Liver (tissue), 3 donors: ENCODE data around the gene SPAG16.

Experiments
- ATF3 ChIP-seq: IDR thresholded peaks from 2 replicates; pipeline ENCODE4 v1.6.1; 2016; ENCODE audit warnings: antibody characterized with exemption
- CTCF ChIP-seq: fragments of 150-350 bp; IDR thresholded peaks from 2 replicates; pipeline ENCODE4 v1.5.1; 2017; ENCODE audit warnings: improper control_type of control experiment, low read depth, low read length; ENCODE audit not compliant: missing input control
- EGR1 ChIP-seq, 2 donors: IDR thresholded peaks; 2 replicates each; pipeline ENCODE4 v1.6.1; 2016 to 2018; ENCODE audit warnings: antibody characterized with exemption in 2 of 2, low read depth in 2 of 2
- GABPA ChIP-seq, 2 donors: IDR thresholded peaks in 1 of 2; conservative IDR thresholded peaks in 1 of 2; 2 replicates each; pipeline ENCODE4 v1.6.1; 2016; ENCODE audit warnings: antibody characterized with exemption in 2 of 2, mild to moderate bottlenecking in 1 of 2, moderate library complexity in 1 of 2
- HNF4G ChIP-seq: IDR thresholded peaks from 2 replicates; pipeline ENCODE4 v1.6.1; 2016; ENCODE audit warnings: antibody characterized with exemption
- NR2F2 ChIP-seq: IDR thresholded peaks from 2 replicates; pipeline ENCODE4 v1.6.1; 2016; ENCODE audit warnings: antibody characterized with exemption
- RAD21 ChIP-seq, 2 donors: IDR thresholded peaks; 2 replicates each; pipeline ENCODE4 v1.6.1; 2016; ENCODE audit warnings: antibody characterized with exemption in 2 of 2, mild to moderate bottlenecking in 2 of 2
- REST ChIP-seq: IDR thresholded peaks from 2 replicates; pipeline ENCODE4 v1.6.1; 2016; ENCODE audit warnings: antibody characterized with exemption, mild to moderate bottlenecking
- SP1 ChIP-seq: IDR thresholded peaks from 2 replicates; pipeline ENCODE4 v1.6.1; 2018; ENCODE audit warnings: antibody characterized with exemption, mild to moderate bottlenecking
- TAF1 ChIP-seq: conservative IDR thresholded peaks from 2 replicates; pipeline ENCODE4 v1.6.1; 2016; ENCODE audit warnings: antibody characterized with exemption, mild to moderate bottlenecking
- TF ChIP-seq, protein P1 (sequence below): IDR thresholded peaks from 2 replicates; pipeline ENCODE4 v1.6.1; 2016; ENCODE audit warnings: antibody characterized with exemption
- donor health status: healthy.
- donor health status: healthy.

GRCh38 chr2:213649176-213649575 lies 364.9 kb downstream of the SPAG16 start:
- TF ChIP-seq CTCF (no peak), TAF1 (no peak), REST (no peak), HNF4G (no peak), RAD21 (IDR thresholded peaks at IDR 0.05) (no peak), GABPA (IDR thresholded peaks at IDR 0.05 in 1 of 2, conservative IDR thresholded peaks at IDR 0.05 in 1 of 2) (no peak), EGR1 (IDR thresholded peaks at IDR 0.05; ENCODE audit: low read depth in 2 of 2) (no peak), SP1 (no peak), ATF3 (no peak), NR2F2 (no peak)
- TF ChIP-seq, protein P1, sequence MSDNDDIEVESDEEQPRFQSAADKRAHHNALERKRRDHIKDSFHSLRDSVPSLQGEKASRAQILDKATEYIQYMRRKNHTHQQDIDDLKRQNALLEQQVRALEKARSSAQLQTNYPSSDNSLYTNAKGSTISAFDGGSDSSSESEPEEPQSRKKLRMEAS: no peak
